GM15510 (cell line): Measurements from ENCODE around the gene ZNF132.

ENCODE experiments used
- POLR2A ChIP-seq: IDR thresholded peaks from 3 replicates; pipeline ENCODE4 v1.6.1; 2011; ENCODE audit warnings: borderline replicate concordance; ENCODE audit not compliant: insufficient read length; ENCODE audit errors: extremely low read depth

ZNF132 gene

GRCh38 chr19:58417071-58417470, 22.9 kb downstream of the ZNF132 start:
- no peak for TF ChIP-seq POLR2A

DNA sequence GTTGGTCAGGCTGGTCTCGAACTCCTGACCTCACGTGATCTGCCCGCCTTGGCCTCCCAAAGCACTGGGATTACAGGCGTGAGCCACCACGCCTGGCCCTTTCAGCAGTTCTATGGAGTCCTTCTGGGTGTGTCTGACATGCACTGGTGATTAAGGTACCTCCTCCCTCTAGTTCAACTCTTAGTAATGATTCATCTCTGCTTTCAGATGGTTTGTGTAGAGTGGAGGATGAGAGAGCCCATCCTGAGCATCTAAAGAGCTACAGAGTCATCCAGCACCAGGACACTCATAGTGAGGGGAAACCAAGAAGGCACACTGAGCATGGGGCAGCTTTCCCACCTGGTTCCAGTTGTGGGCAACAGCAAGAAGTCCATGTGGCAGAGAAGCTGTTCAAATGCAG, 23.3 kb downstream of the ZNF132 start:
- TF ChIP-seq POLR2A, result no peak

GRCh38 chr19:58409010-58409790, 30.8 kb downstream of the ZNF132 start:
- no peak for TF ChIP-seq POLR2A

- peak; percentile 82 for TF ChIP-seq POLR2A
Measured at GRCh38 chr19:58408152-58409009, 31.6 kb downstream of the ZNF132 start, which contains the start of gene ZNF584. Gene ZNF584, plus strand, starts transcription at chr19:58408649. Its CDS starts 499 bp downstream, at chr19:58409148.

DNA sequence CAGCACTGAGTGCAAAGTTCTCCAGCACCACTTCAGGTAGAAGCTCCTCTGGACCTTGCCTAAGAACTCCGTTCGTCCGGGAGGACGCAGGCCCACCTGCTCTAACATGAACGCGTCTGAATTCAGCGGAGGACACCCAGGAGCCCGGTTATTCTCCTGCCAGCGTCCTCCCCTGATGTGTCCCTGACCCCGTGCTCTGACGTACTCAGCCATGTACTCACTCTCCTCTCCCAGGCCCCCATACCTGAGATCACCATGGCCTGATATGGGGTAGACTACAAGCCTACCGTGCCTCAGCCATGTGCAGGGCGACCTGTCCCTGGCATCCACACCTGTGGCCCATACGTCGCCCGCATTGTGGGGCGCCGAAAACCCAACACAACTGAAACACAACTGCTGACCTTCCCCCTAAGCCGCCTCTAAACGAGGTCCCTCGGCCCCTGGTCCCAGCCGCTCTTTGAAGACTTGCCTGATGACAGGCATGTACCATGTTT, 32.2 kb downstream of the ZNF132 start:
- no peak for TF ChIP-seq POLR2A

DNA sequence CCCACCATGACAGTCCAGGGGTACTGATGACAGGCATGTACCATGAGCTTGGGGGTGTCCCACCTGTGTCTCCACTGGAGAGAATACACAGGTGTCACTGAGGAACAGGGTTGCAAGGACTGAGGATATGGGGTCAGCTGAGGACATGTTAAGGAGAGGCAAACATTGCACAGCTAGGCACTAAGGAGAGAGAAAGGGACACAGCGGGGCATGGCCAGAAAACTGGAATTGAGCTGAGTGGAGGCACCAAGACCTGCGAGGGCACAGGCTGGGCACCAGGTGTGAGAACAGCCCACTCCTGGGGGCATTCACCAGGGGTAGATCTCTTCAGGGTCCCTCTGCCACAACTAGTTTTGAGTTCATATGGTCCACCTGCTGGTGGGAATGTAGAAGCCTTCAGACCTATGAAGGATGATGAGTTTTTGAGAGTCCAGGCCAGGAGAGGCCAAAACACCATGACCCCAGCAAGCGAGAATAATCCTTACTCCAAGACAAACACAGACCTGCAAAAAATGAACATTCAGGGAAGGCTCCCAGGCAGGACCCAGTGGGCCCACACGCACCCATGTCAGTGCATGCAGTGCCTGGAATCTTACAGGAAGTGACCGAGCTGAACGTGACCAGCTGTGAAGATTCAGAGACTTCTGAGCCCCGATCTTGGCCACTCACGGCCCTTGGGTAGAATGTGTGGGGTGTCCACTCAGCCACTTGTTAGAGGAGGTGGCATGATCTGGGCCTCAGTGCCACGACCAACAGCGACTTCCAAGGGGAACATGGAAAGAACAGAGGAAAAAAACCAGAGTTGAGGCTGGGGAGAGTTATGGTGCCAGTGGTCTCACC, 32.9 kb downstream of the ZNF132 start:
- TF ChIP-seq POLR2A, result no peak

- no peak for TF ChIP-seq POLR2A
Measured at GRCh38 chr19:58401840-58402421, 38.0 kb downstream of the ZNF132 start.

GRCh38 chr19:58400916-58401839, 38.8 kb downstream of the ZNF132 start:
- peak; percentile 82 for TF ChIP-seq POLR2A

DNA sequence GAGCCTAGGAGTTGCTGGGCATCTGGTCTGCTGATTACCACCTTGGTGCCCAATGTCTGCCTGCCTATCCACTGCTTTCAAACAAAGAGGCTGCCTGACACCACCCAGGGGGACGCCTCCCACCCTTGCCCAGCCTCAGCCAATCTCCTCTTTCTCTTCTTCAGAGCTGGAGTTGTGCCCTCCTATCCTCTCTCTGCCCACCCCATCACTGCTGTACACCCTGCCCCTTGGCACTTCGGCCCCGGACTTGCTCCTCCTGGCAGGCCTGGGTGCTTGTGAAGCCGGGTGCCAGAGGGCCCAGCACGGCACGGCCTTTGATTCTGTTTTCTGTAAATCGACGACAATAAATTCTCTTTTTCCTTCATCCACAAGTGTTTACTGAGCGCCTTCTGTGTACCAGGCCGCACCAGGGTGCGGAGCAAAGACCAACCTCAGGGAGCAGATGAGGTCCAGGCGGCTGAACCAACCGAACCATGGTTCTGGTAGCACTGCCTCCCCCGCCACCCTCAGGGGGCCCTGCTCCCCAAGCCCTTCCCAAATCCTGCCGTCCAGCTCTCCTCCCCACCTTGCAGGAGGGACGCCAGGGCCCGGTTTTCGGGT, 39.5 kb downstream of the ZNF132 start:
- no peak for TF ChIP-seq POLR2A

- TF ChIP-seq POLR2A, result no peak
Measured at GRCh38 chr19:58399903-58400302, 40.0 kb downstream of the ZNF132 start.

DNA sequence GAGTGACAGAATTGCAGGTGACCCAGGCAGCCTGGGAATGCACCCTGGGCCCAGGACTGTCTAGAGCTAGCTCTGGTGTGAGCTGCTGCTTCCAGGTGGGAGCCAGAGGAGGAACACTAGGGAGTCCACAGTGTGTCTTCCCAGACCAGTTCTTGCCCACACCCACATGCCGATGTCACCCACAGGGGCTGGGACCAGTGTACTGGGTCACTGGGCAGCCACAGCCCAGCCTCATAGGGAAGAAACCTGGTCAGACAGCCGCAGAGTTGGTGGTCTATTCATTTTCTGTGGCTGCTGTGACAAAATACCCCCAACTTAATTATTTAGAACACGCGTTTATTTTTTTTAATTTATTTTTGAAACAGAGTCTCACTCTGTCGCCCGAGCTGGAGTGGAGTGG, 41.4 kb downstream of the ZNF132 start:
- TF ChIP-seq POLR2A, result no peak

GRCh38 chr19:58398087-58398486, 41.9 kb downstream of the ZNF132 start:
- no peak for TF ChIP-seq POLR2A

- no peak for TF ChIP-seq POLR2A
Measured at GRCh38 chr19:58397533-58398037, 42.4 kb downstream of the ZNF132 start.
